ENCODE measurements around the gene RHBDD2. TPM values are rescaled to one million over a fixed set of nuclear protein-coding genes. Genes with fewer than 3 reads are reported as not detected.

Gene RHBDD2
- total RNA-seq, 1 donor from 2014 or later, result 34.1 TPM

- H3K4me1 ChIP-seq, result peaks cover 24% of the 10 kb centered on the region
- intact Hi-C loops (cut with DNase I), result no loop called here
- TF ChIP-seq, protein P1, sequence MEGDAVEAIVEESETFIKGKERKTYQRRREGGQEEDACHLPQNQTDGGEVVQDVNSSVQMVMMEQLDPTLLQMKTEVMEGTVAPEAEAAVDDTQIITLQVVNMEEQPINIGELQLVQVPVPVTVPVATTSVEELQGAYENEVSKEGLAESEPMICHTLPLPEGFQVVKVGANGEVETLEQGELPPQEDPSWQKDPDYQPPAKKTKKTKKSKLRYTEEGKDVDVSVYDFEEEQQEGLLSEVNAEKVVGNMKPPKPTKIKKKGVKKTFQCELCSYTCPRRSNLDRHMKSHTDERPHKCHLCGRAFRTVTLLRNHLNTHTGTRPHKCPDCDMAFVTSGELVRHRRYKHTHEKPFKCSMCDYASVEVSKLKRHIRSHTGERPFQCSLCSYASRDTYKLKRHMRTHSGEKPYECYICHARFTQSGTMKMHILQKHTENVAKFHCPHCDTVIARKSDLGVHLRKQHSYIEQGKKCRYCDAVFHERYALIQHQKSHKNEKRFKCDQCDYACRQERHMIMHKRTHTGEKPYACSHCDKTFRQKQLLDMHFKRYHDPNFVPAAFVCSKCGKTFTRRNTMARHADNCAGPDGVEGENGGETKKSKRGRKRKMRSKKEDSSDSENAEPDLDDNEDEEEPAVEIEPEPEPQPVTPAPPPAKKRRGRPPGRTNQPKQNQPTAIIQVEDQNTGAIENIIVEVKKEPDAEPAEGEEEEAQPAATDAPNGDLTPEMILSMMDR (IDR thresholded peaks at IDR 0.05), result no peak
- TF ChIP-seq POLR2A (IDR thresholded peaks at IDR 0.05) (no peak), POLR2AphosphoS5 (IDR thresholded peaks at IDR 0.05; ENCODE audit: insufficient read depth in 1 of 2, low read depth in 1 of 2) (no peak)
- DNase-seq (ENCODE audit: extremely low spot score in 2 of 2), result no peak
- peaks cover 2 to 63% of the 10 kb centered on the region in 2 donors for H3K36me3 ChIP-seq
- no peaks in the 10 kb centered on the region for H3K9me3 ChIP-seq
- H3K27me3 ChIP-seq, result no peaks in the 10 kb centered on the region
- H3K4me3 ChIP-seq, result no peak overlapping the region
- no peak overlapping the region for H3K27ac ChIP-seq
Measured at GRCh38 chr7:75885036-75885435, 6.2 kb downstream of the RHBDD2 start.

GRCh38 chr7:75887669-75888369 lies 9.0 kb downstream of the RHBDD2 start:
- peaks cover 24% of the 10 kb centered on the region for H3K4me1 ChIP-seq
- no peaks in the 10 kb centered on the region for H3K27me3 ChIP-seq
- H3K9me3 ChIP-seq, result no peaks in the 10 kb centered on the region
- TF ChIP-seq POLR2A (IDR thresholded peaks at IDR 0.05), result no peak
- TF ChIP-seq, protein P1 (IDR thresholded peaks at IDR 0.05), result no peak
- TF ChIP-seq POLR2AphosphoS5 (IDR thresholded peaks at IDR 0.05; ENCODE audit: insufficient read depth in 1 of 2, low read depth in 1 of 2), result no peak
- no peak overlapping the region for H3K4me3 ChIP-seq
- DNase-seq (ENCODE audit: extremely low spot score in 2 of 2), result no peak
- no peak overlapping the region for H3K27ac ChIP-seq
- intact Hi-C loops (cut with DNase I), result no loop called here
- H3K36me3 ChIP-seq, result peaks cover 0 to 45% of the 10 kb centered on the region in 2 donors

- no peak overlapping the region for H3K27ac ChIP-seq
- H3K4me3 ChIP-seq, result no peak overlapping the region
Measured at GRCh38 chr7:75888464-75889222, 9.8 kb downstream of the RHBDD2 start.

GRCh38 chr7:75889223-75889825 lies 10.5 kb downstream of the RHBDD2 start:
- no peak for DNase-seq (ENCODE audit: extremely low spot score in 2 of 2)
- H3K36me3 ChIP-seq, result peaks cover 0 to 30% of the 10 kb centered on the region in 2 donors
- no peaks in the 10 kb centered on the region for H3K27me3 ChIP-seq
- H3K4me1 ChIP-seq, result peaks cover 28% of the 10 kb centered on the region
- intact Hi-C loops (cut with DNase I), result no loop called here
- TF ChIP-seq POLR2A (IDR thresholded peaks at IDR 0.05) (no peak), POLR2AphosphoS5 (IDR thresholded peaks at IDR 0.05; ENCODE audit: insufficient read depth in 1 of 2, low read depth in 1 of 2) (no peak)
- TF ChIP-seq, protein P1 (IDR thresholded peaks at IDR 0.05), result no peak
- no peak overlapping the region for H3K4me3 ChIP-seq
- no peak overlapping the region for H3K27ac ChIP-seq
- no peaks in the 10 kb centered on the region for H3K9me3 ChIP-seq

More at GRCh38 chr7:75888464-75889222, 9.8 kb downstream of the RHBDD2 start:
- Histone ChIP-seq H3K9me3 (no peaks in the 10 kb centered on the region), H3K36me3 (peaks cover 0 to 37% of the 10 kb centered on the region in 2 donors), H3K4me1 (peaks cover 28% of the 10 kb centered on the region), H3K27me3 (no peaks in the 10 kb centered on the region)
- TF ChIP-seq, protein P1 (IDR thresholded peaks at IDR 0.05), result no peak
- no peak for TF ChIP-seq POLR2AphosphoS5 (IDR thresholded peaks at IDR 0.05; ENCODE audit: insufficient read depth in 1 of 2, low read depth in 1 of 2)
- TF ChIP-seq POLR2A (IDR thresholded peaks at IDR 0.05), result no peak
- intact Hi-C loops (cut with DNase I), result no loop called here
- DNase-seq (ENCODE audit: extremely low spot score in 2 of 2), result no peak

Measured in vagina (tissue), 2 donors.